Measurements from ENCODE around the gene TIMP1. TPM values are rescaled to one million over a fixed set of nuclear protein-coding genes. Genes with fewer than 3 reads are reported as not detected.

The TIMP1 gene
- total RNA-seq, 1 experiment from 2014 or later, result 3.9 TPM

GRCh38 chrX:47560179-47560933, 21.9 kb upstream of the TIMP1 start:
- intact Hi-C loops (cut with micrococcal nuclease; ENCODE audit: unreplicated experiment), result loop anchor here (2.0 kb wide), 1 partner anchor 90 kb away; the partner anchor contains the start of gene ELK1
- DNase-seq, result no peak
- TF ChIP-seq CTCF (IDR thresholded peaks at IDR 0.05; ENCODE audit: insufficient read depth in 1 of 2, low read depth in 1 of 2, low read length in 1 of 2, severe bottlenecking in 1 of 2, unreplicated experiment in 1 of 2), result no peak
- no peaks in the 10 kb centered on the region for H3K27me3 ChIP-seq (replicated peaks; ENCODE audit: control insufficient read depth, insufficient read depth, low read length)
- TSS peak; percentile 74 for BruUV-seq (replicated peaks)
- H3K36me3 ChIP-seq (ENCODE audit: control insufficient read depth, insufficient read depth, low read length), result no peaks in the 10 kb centered on the region
- ChIA-PET POLR2A (no interaction called here), CTCF (no interaction called here)
- Mint-ChIP-seq H3K4me1 (ENCODE audit: low read depth, unreplicated experiment) (peaks cover 12% of the 10 kb centered on the region), H3K9me3 (ENCODE audit: unreplicated experiment) (no peaks in the 10 kb centered on the region), H3K4me3 (ENCODE audit: unreplicated experiment) (peak overlapping the region; percentile 98), H3K36me3 (ENCODE audit: insufficient read depth, unreplicated experiment) (peaks cover 19% of the 10 kb centered on the region), H3K27me3 (ENCODE audit: insufficient read depth, unreplicated experiment) (no peaks in the 10 kb centered on the region), H3K27ac (ENCODE audit: unreplicated experiment) (peak overlapping the region; percentile 99)
- H3K9me3 ChIP-seq, result no peaks in the 10 kb centered on the region
- H3K4me3 ChIP-seq (ENCODE audit: low read depth, low read length), result peak overlapping the region; percentile 44
- H3K4me1 ChIP-seq, result no peaks in the 10 kb centered on the region

- POLR2A ChIA-PET, result no interaction called here
- no TSS peak for BruUV-seq (replicated peaks)
Observed at GRCh38 chrX:47560934-47561658, 21.1 kb upstream of the TIMP1 start, which contains the start of gene ARAF. Gene ARAF (plus strand): TSS chrX:47561205. CDS start chrX:47562968, 1,763 bp downstream.

More at GRCh38 chrX:47560934-47561658, 21.1 kb upstream of the TIMP1 start, which contains the start of gene ARAF:
- H3K9me3 Mint-ChIP-seq (ENCODE audit: unreplicated experiment), result no peaks in the 10 kb centered on the region
- TF ChIP-seq CTCF (IDR thresholded peaks at IDR 0.05; ENCODE audit: insufficient read depth in 1 of 2, low read depth in 1 of 2, low read length in 1 of 2, severe bottlenecking in 1 of 2, unreplicated experiment in 1 of 2), result no peak
- H3K27ac Mint-ChIP-seq (ENCODE audit: unreplicated experiment), result peak within 1 kb of the TSS; percentile 99
- Histone ChIP-seq H3K4me3 (ENCODE audit: low read depth, low read length) (peak within 1 kb of the TSS; percentile 64), H3K9me3 (no peaks in the 10 kb centered on the region), H3K4me1 (no peaks in the 10 kb centered on the region), H3K27me3 (replicated peaks; ENCODE audit: control insufficient read depth, insufficient read depth, low read length) (no peaks in the 10 kb centered on the region), H3K36me3 (ENCODE audit: control insufficient read depth, insufficient read depth, low read length) (no peaks in the 10 kb centered on the region)
- H3K27me3 Mint-ChIP-seq (ENCODE audit: insufficient read depth, unreplicated experiment), result no peaks in the 10 kb centered on the region
- peak within 1 kb of the TSS; percentile 98 for H3K4me3 Mint-ChIP-seq (ENCODE audit: unreplicated experiment)
- DNase-seq, result peak; percentile 97 to 99
- H3K4me1 Mint-ChIP-seq (ENCODE audit: low read depth, unreplicated experiment), result peaks cover 7% of the 10 kb centered on the region
- peaks cover 15% of the 10 kb centered on the region for H3K36me3 Mint-ChIP-seq (ENCODE audit: insufficient read depth, unreplicated experiment)
- CTCF ChIA-PET, result no interaction called here
- intact Hi-C loops (cut with micrococcal nuclease; ENCODE audit: unreplicated experiment), result loop anchor here (1.0 to 2.0 kb wide), 3 partner anchors 20 to 90 kb away; partner anchors contain the start of genes CFP and ELK1

All from Caco-2 (cell line).